ENCODE data around the gene PITPNC1.

- no peak for TF ChIP-seq CTCF (conservative IDR thresholded peaks at IDR 0.05; ENCODE audit: low read depth, low read length)
- TF ChIP-seq EZH2 (IDR thresholded peaks at IDR 0.05; ENCODE audit: low read length, unreplicated experiment): no peak
These were observed 73.0 kb downstream of the PITPNC1 start for GRCh38 chr17:67449845-67450755.

Measured in PC-3 (cell line).